ENCODE data around the gene CECR2.

GRCh38 chr22:17492247-17492646, 123.0 kb downstream of the CECR2 start:
- TF ChIP-seq FOXA1 (IDR thresholded peaks at IDR 0.05) (no peak), NFRKB (IDR thresholded peaks at IDR 0.05) (no peak), BHLHE40 (IDR thresholded peaks at IDR 0.05; ENCODE audit: borderline replicate concordance) (no peak)
